Peyer's patch (tissue), 4 donors: Measurements from ENCODE around the gene PBX4.

ENCODE experiments used
- POLR2A ChIP-seq, 2 donors: fragments of 450-650 bp; IDR thresholded peaks; one replicate each; pipeline ENCODE4 v1.5.1; 2017; ENCODE audit warnings: antibody characterized with exemption in 2 of 2, mild to moderate bottlenecking in 2 of 2, moderate library complexity in 2 of 2
- TF ChIP-seq, protein P1 (sequence below), 6 experiments: fragments of 450-650 bp in 4 of 6; fragments of 200-600 bp in 2 of 6; sonication (generic) in 1 of 6; IDR thresholded peaks; one replicate each; pipeline ENCODE4 v1.5.1; 2017 to 2019; ENCODE audit warnings: antibody characterized with exemption in 6 of 6, mild to moderate bottlenecking in 3 of 6, moderate library complexity in 1 of 6

GRCh38 chr19:19513682-19514081 lies 104.8 kb downstream of the PBX4 start:
- no peak for TF ChIP-seq POLR2A (IDR thresholded peaks at IDR 0.05)
- TF ChIP-seq, protein P1, sequence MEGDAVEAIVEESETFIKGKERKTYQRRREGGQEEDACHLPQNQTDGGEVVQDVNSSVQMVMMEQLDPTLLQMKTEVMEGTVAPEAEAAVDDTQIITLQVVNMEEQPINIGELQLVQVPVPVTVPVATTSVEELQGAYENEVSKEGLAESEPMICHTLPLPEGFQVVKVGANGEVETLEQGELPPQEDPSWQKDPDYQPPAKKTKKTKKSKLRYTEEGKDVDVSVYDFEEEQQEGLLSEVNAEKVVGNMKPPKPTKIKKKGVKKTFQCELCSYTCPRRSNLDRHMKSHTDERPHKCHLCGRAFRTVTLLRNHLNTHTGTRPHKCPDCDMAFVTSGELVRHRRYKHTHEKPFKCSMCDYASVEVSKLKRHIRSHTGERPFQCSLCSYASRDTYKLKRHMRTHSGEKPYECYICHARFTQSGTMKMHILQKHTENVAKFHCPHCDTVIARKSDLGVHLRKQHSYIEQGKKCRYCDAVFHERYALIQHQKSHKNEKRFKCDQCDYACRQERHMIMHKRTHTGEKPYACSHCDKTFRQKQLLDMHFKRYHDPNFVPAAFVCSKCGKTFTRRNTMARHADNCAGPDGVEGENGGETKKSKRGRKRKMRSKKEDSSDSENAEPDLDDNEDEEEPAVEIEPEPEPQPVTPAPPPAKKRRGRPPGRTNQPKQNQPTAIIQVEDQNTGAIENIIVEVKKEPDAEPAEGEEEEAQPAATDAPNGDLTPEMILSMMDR (IDR thresholded peaks at IDR 0.05) = no peak
